CD14-positive monocyte (primary cell): ENCODE results near the gene UHMK1. TPM values are rescaled to one million over a fixed set of nuclear protein-coding genes. Genes with fewer than 3 reads are reported as not detected.

ENCODE experiments used
- DNase-seq, 3 donors: peaks; one replicate each; pipeline ENCODE4 v3.0.0-alpha.2; 2011 to 2022
- H2AFZ ChIP-seq: 2 replicates; pipeline ENCODE4 v1.6.0; 2012; ENCODE audit warnings: mild to moderate bottlenecking, low read depth, low read length, inconsistent platforms; ENCODE audit not compliant: insufficient read depth, poor library complexity, severe bottlenecking
- H3K27ac ChIP-seq, 2 donors: 1 replicate in 1 of 2; 2 replicates in 1 of 2; pipeline ENCODE4 v1.5.1; 2012 to 2013; ENCODE audit warnings: low read length in 2 of 2, control low read depth in 1 of 2, inconsistent platforms in 1 of 2, low read depth in 1 of 2, mild to moderate bottlenecking in 1 of 2
- H3K27me3 ChIP-seq, 2 donors: one replicate each; pipeline versions ENCODE4 v1.6.0 to v1.6.1; 2011 to 2013; ENCODE audit warnings: low read length in 2 of 2; ENCODE audit not compliant: control insufficient read depth in 2 of 2, insufficient read depth in 2 of 2
- H3K36me3 ChIP-seq, 2 donors: replicated peaks in 1 of 2; 1 replicate in 1 of 2; 2 replicates in 1 of 2; pipeline versions ENCODE4 v1.5.1 to v1.6.1; 2012 to 2013; ENCODE audit warnings: low read length in 2 of 2, control low read depth in 1 of 2, inconsistent platforms in 1 of 2, mild to moderate bottlenecking in 1 of 2; ENCODE audit not compliant: insufficient read depth in 2 of 2, control insufficient read depth in 1 of 2
- H3K4me1 ChIP-seq, 2 donors: 1 replicate in 1 of 2; 2 replicates in 1 of 2; pipeline versions ENCODE4 v1.5.1 to v1.6.1; 2012 to 2013; ENCODE audit warnings: low read length in 2 of 2, control low read depth in 1 of 2, inconsistent platforms in 1 of 2, mild to moderate bottlenecking in 1 of 2, moderate library complexity in 1 of 2; ENCODE audit not compliant: insufficient read depth in 2 of 2, control insufficient read depth in 1 of 2
- H3K4me2 ChIP-seq: replicated peaks from 2 replicates; pipeline ENCODE3; 2012; ENCODE audit warnings: low read length, moderate library complexity, mild to moderate bottlenecking; ENCODE audit not compliant: poor library complexity, severe bottlenecking; ENCODE audit errors: extremely low read depth
- H3K4me3 ChIP-seq, 3 experiments: fragments of 200-600 bp in 1 of 3; sonication (generic) in 1 of 3; replicated peaks in 1 of 3; 1 replicate in 2 of 3; 2 replicates in 1 of 3; pipeline ENCODE4 v1.5.1; 2011 to 2013; ENCODE audit warnings: low read length in 3 of 3, mild to moderate bottlenecking in 3 of 3, control low read depth in 2 of 3, low read depth in 2 of 3, inconsistent platforms in 1 of 3, moderate library complexity in 1 of 3
- H3K79me2 ChIP-seq: 2 replicates; pipeline ENCODE4 v1.6.0; 2012; ENCODE audit warnings: mild to moderate bottlenecking, control low read depth, inconsistent platforms, low read length, moderate library complexity; ENCODE audit not compliant: insufficient read depth
- H3K9ac ChIP-seq: 2 replicates; pipeline ENCODE4 v1.6.0; 2017; ENCODE audit warnings: low read length, mild to moderate bottlenecking; ENCODE audit not compliant: insufficient read depth, poor library complexity, severe bottlenecking
- H3K9me3 ChIP-seq, 2 donors: replicated peaks in 1 of 2; 1 replicate in 1 of 2; 2 replicates in 1 of 2; pipeline versions ENCODE4 v1.5.1 to v1.6.1; 2012 to 2013; ENCODE audit warnings: low read length in 2 of 2, control low read depth in 1 of 2; ENCODE audit not compliant: control insufficient read depth in 1 of 2, insufficient read depth in 1 of 2
- H4K20me1 ChIP-seq: 2 replicates; pipeline ENCODE4 v1.6.0; 2012; ENCODE audit warnings: mild to moderate bottlenecking, low read length, control low read depth, moderate library complexity; ENCODE audit not compliant: insufficient read depth
- H3K27ac Mint-ChIP-seq, 7 donors: one replicate each; pipeline ENCODE4 v1.8.0; 2020; ENCODE audit warnings: mild to moderate bottlenecking in 7 of 7, mixed read lengths in 7 of 7, moderate library complexity in 6 of 7, inconsistent platforms in 2 of 7
- H3K27me3 Mint-ChIP-seq, 3 donors: one replicate each; pipeline ENCODE4 v1.8.0; 2021 to 2022; ENCODE audit warnings: low read depth in 3 of 3, mild to moderate bottlenecking in 3 of 3, mixed read lengths in 3 of 3, moderate library complexity in 3 of 3, inconsistent platforms in 1 of 3
- H3K36me3 Mint-ChIP-seq, 2 donors: one replicate each; pipeline ENCODE4 v1.8.0; 2020; ENCODE audit warnings: mixed read lengths in 2 of 2, inconsistent platforms in 1 of 2, mild to moderate bottlenecking in 1 of 2
- H3K4me1 Mint-ChIP-seq: one replicate; pipeline ENCODE4 v1.8.0; 2020; ENCODE audit warnings: mild to moderate bottlenecking, mixed read lengths
- H3K4me3 Mint-ChIP-seq, 2 donors: one replicate each; pipeline ENCODE4 v1.8.0; 2020; ENCODE audit warnings: mild to moderate bottlenecking in 2 of 2, mixed read lengths in 2 of 2, moderate library complexity in 1 of 2
- H3K9me3 Mint-ChIP-seq, 7 donors: one replicate each; pipeline ENCODE4 v1.8.0; 2020 to 2022; ENCODE audit warnings: mixed read lengths in 7 of 7, mild to moderate bottlenecking in 6 of 7, moderate library complexity in 6 of 7, inconsistent platforms in 2 of 7
- CTCF ChIP-seq: fragments of 200-600 bp; IDR thresholded peaks from one replicate; pipeline ENCODE4 v1.8.0; 2022; ENCODE audit warnings: antibody characterized with exemption, mild to moderate bottlenecking
- WGBS: methylation state at CpG from one replicate; pipeline ENCODE4 v1.1.5; 2013; ENCODE audit warnings: missing lambda C conversion rate; ENCODE audit not compliant: insufficient coverage; 5-methylcytosine and 5-hydroxymethylcytosine counted together
- intact Hi-C, 2 donors: fragments of 100-400 bp; cut with micrococcal nuclease; formaldehyde crosslinking; loops; one replicate each; pipeline versions ENCODE4 v1.15.0 to v1.15.1; 2023
- polyA plus RNA-seq, 3 donors: library from polyadenylated mRNA; depleted of rRNA in 1 of 3; unstranded in 2 of 3; stranded (reverse) in 1 of 3; fragments of 300-500 nt in 2 of 3; fragments of >200 nt in 1 of 3; fragmentation: Illumina TruSeq in 2 of 3; gene quantifications; 1 replicate in 2 of 3; 2 replicates in 1 of 3; pipeline ENCODE4 v1.2.3, GENCODE V29; 2012 to 2021

The UHMK1 gene
- polyA plus RNA-seq, 3 donors, result 14.9 to 38.2 (median 27.7) TPM

GRCh38 chr1:162571696-162572095 is 74.1 kb downstream of the UHMK1 start:
- H3K9ac ChIP-seq, result no peak overlapping the region
- Mint-ChIP-seq H3K4me3 (no peak overlapping the region), H3K36me3 (peaks cover 4 to 9% of the 10 kb centered on the region in 2 donors), H3K9me3 (no peaks in the 10 kb centered on the region), H3K27me3 (no peaks in the 10 kb centered on the region), H3K4me1 (peaks cover 8% of the 10 kb centered on the region), H3K27ac (no peak overlapping the region)
- no peak overlapping the region for H2AFZ ChIP-seq
- H3K4me3 ChIP-seq, result no peak overlapping the region
- no peak overlapping the region for H3K27ac ChIP-seq
- TF ChIP-seq CTCF, result no peak
- intact Hi-C loops, result no loop called here
- no peaks in the 10 kb centered on the region for H3K79me2 ChIP-seq
- no peaks in the 10 kb centered on the region for H4K20me1 ChIP-seq
- H3K36me3 ChIP-seq, result no peaks in the 10 kb centered on the region
- no peak overlapping the region for H3K4me2 ChIP-seq
- no peak for DNase-seq
- H3K4me1 ChIP-seq, result peaks cover 4 to 7% of the 10 kb centered on the region in 2 donors
- no peaks in the 10 kb centered on the region for H3K27me3 ChIP-seq
- no peaks in the 10 kb centered on the region for H3K9me3 ChIP-seq
- 100% methylated on average over 1 of the region's 1 CpG for WGBS

GRCh38 chr1:162573136-162573535 is 75.5 kb downstream of the UHMK1 start:
- H3K27ac Mint-ChIP-seq, result peak overlapping the region in 2 of 7 donors; percentile 16 to 52
- no peak overlapping the region for H3K4me3 ChIP-seq
- no peak overlapping the region for H3K9ac ChIP-seq
- H3K4me3 Mint-ChIP-seq, result no peak overlapping the region
- H3K4me2 ChIP-seq, result no peak overlapping the region
- no peak for DNase-seq
- H3K9me3 Mint-ChIP-seq, result no peaks in the 10 kb centered on the region
- H2AFZ ChIP-seq, result no peak overlapping the region
- H3K4me1 Mint-ChIP-seq, result peaks cover 8% of the 10 kb centered on the region
- no peak for TF ChIP-seq CTCF
- no peaks in the 10 kb centered on the region for H3K79me2 ChIP-seq
- H3K36me3 ChIP-seq, result no peaks in the 10 kb centered on the region
- peaks cover 4 to 5% of the 10 kb centered on the region in 2 donors for H3K36me3 Mint-ChIP-seq
- H3K4me1 ChIP-seq, result peaks cover 4 to 7% of the 10 kb centered on the region in 2 donors
- no peaks in the 10 kb centered on the region for H3K27me3 ChIP-seq
- H3K27me3 Mint-ChIP-seq, result no peaks in the 10 kb centered on the region
- no peaks in the 10 kb centered on the region for H4K20me1 ChIP-seq
- no peak overlapping the region for H3K27ac ChIP-seq
- intact Hi-C loops, result no loop called here
- no CpG with 5 or more reads among the region's 1 CpG for WGBS
- H3K9me3 ChIP-seq, result no peaks in the 10 kb centered on the region
